GM23338 (cell line): ENCODE data around the gene MUC5B. TPM values are rescaled to one million over a fixed set of nuclear protein-coding genes. Genes with fewer than 3 reads are reported as not detected.

ENCODE experiments used
- ATAC-seq: fragments of 200-7000 bp; cut with Tn5 transposase; 3 replicates; pipeline ENCODE4 v1.9.1; 2020
- DNase-seq: peaks from one replicate; pipeline ENCODE4 v3.0.0-alpha.2; 2015; ENCODE audit warnings: low spot score
- H2AFZ ChIP-seq: fragments of 200-600 bp; sonication (generic); 2 replicates; pipeline ENCODE4 v1.8.0; 2016; ENCODE audit warnings: antibody characterized with exemption, mild to moderate bottlenecking, moderate library complexity
- H3F3A ChIP-seq: fragments of 200-600 bp; sonication (generic); replicated peaks from 2 replicates; pipeline ENCODE4 v1.8.0; 2017; ENCODE audit warnings: antibody characterized with exemption, mixed run types, low read depth
- H3K27ac ChIP-seq: fragments of 200-600 bp; sonication (generic); 2 replicates; pipeline ENCODE4 v1.6.1; 2016; ENCODE audit warnings: low read depth
- H3K27me3 ChIP-seq: fragments of 200-600 bp; sonication (generic); 2 replicates; pipeline ENCODE4 v1.8.0; 2016; ENCODE audit warnings: mild to moderate bottlenecking, mixed run types, moderate library complexity; ENCODE audit not compliant: insufficient read depth
- H3K36me3 ChIP-seq: fragments of 200-600 bp; sonication (generic); 2 replicates; pipeline ENCODE4 v1.8.0; 2016; ENCODE audit warnings: mild to moderate bottlenecking; ENCODE audit not compliant: insufficient read depth
- H3K4me1 ChIP-seq: fragments of 200-600 bp; sonication (generic); 2 replicates; pipeline ENCODE4 v1.8.0; 2016; ENCODE audit warnings: mild to moderate bottlenecking, moderate library complexity; ENCODE audit not compliant: insufficient read depth
- H3K4me2 ChIP-seq: fragments of 200-600 bp; sonication (generic); 2 replicates; pipeline ENCODE4 v1.7.1; 2017; ENCODE audit warnings: mixed run types
- H3K4me3 ChIP-seq: fragments of 200-600 bp; sonication (generic); 2 replicates; pipeline ENCODE4 v1.6.1; 2016; ENCODE audit warnings: mixed run types
- H3K79me2 ChIP-seq: fragments of 200-600 bp; sonication (generic); replicated peaks from 2 replicates; pipeline ENCODE4 v1.8.0; 2017; ENCODE audit warnings: mild to moderate bottlenecking; ENCODE audit not compliant: insufficient read depth
- H3K9me2 ChIP-seq: fragments of 200-600 bp; sonication (generic); 2 replicates; pipeline ENCODE4 v1.8.0; 2017; ENCODE audit not compliant: insufficient read depth
- H4K20me1 ChIP-seq: fragments of 200-600 bp; sonication (generic); replicated peaks from 2 replicates; pipeline ENCODE4 v1.8.0; 2017; ENCODE audit warnings: mild to moderate bottlenecking; ENCODE audit not compliant: insufficient read depth
- H3K27ac Mint-ChIP-seq: 2 replicates; pipeline ENCODE4 v1.8.0; 2020; ENCODE audit warnings: inconsistent platforms, mild to moderate bottlenecking, moderate library complexity, mixed read lengths
- H3K27me3 Mint-ChIP-seq: 3 replicates; pipeline ENCODE4 v1.8.0; 2022; ENCODE audit warnings: low read depth, mild to moderate bottlenecking, moderate library complexity, mixed read lengths, inconsistent platforms; ENCODE audit not compliant: insufficient read depth, poor library complexity
- H3K36me3 Mint-ChIP-seq: 3 replicates; pipeline ENCODE4 v1.8.0; 2021; ENCODE audit warnings: low read depth, mild to moderate bottlenecking, inconsistent platforms, moderate library complexity, mixed read lengths
- H3K4me1 Mint-ChIP-seq: 3 replicates; pipeline ENCODE4 v1.8.0; 2020; ENCODE audit warnings: mild to moderate bottlenecking, inconsistent platforms, mixed read lengths
- H3K4me3 Mint-ChIP-seq: 3 replicates; pipeline ENCODE4 v1.8.0; 2021; ENCODE audit warnings: moderate library complexity, mild to moderate bottlenecking, inconsistent platforms, mixed read lengths
- H3K9me3 Mint-ChIP-seq: 3 replicates; pipeline ENCODE4 v1.8.0; 2020; ENCODE audit warnings: moderate library complexity, mild to moderate bottlenecking, inconsistent platforms, mixed read lengths
- CREB1 ChIP-seq: fragments of 250-450 bp; sonication (Bioruptor Pico); IDR thresholded peaks from 2 replicates; pipeline ENCODE4 v1.5.0; 2020; ENCODE audit warnings: low read depth, mild to moderate bottlenecking, moderate library complexity
- ETS1 ChIP-seq: IDR thresholded peaks from 2 replicates; pipeline ENCODE4 v1.6.1; 2016; ENCODE audit warnings: antibody characterized with exemption
- EZH2 ChIP-seq: fragments of 200-600 bp; sonication (generic); IDR thresholded peaks from one replicate; pipeline ENCODE4 v1.8.0; 2017; ENCODE audit warnings: antibody characterized with exemption, mild to moderate bottlenecking, low read depth; ENCODE audit not compliant: unreplicated experiment
- EZH2phosphoT487 ChIP-seq: fragments of 200-600 bp; sonication (generic); IDR thresholded peaks from one replicate; pipeline ENCODE4 v1.8.1; 2018; ENCODE audit warnings: antibody characterized with exemption; ENCODE audit not compliant: unreplicated experiment
- JUNB ChIP-seq: IDR thresholded peaks from one replicate; pipeline ENCODE4 v1.6.1; 2016; ENCODE audit warnings: antibody characterized with exemption; ENCODE audit not compliant: unreplicated experiment
- NANOG ChIP-seq: IDR thresholded peaks from 2 replicates; pipeline ENCODE4 v1.6.1; 2016; ENCODE audit warnings: antibody characterized with exemption, borderline replicate concordance
- POLR2AphosphoS5 ChIP-seq: IDR thresholded peaks from 2 replicates; pipeline ENCODE4 v1.6.1; 2016; ENCODE audit warnings: antibody characterized with exemption, low read depth
- STAT1 ChIP-seq: IDR thresholded peaks from one replicate; pipeline ENCODE4 v1.6.1; 2016; ENCODE audit warnings: antibody characterized with exemption; ENCODE audit not compliant: unreplicated experiment
- ZNF114 ChIP-seq: fragments of 250-450 bp; sonication (Bioruptor Pico); IDR thresholded peaks from 2 replicates; pipeline ENCODE4 v1.5.0; 2020; ENCODE audit warnings: mild to moderate bottlenecking, moderate library complexity
- ZNF331 ChIP-seq: fragments of 250-450 bp; sonication (Bioruptor Pico); IDR thresholded peaks from 2 replicates; pipeline ENCODE4 v1.5.0; 2020; ENCODE audit warnings: low read depth, mild to moderate bottlenecking, moderate library complexity
- ZNF462 ChIP-seq: fragments of 250-450 bp; sonication (Bioruptor Pico); IDR thresholded peaks from 2 replicates; pipeline ENCODE4 v1.5.0; 2020; ENCODE audit warnings: mild to moderate bottlenecking, moderate library complexity
- polyA plus RNA-seq: library from polyadenylated mRNA; unstranded; fragments of >200 nt; fragmentation: Nextera tagmentation; extraction: Ambion mirVana; gene quantifications from 2 replicates; pipeline ENCODE4 v1.2.1, GENCODE V29; 2016
- total RNA-seq: library from RNA; depleted of rRNA; stranded (reverse); fragments of >200 nt; shearing (Covaris generic); gene quantifications from 2 replicates; pipeline ENCODE4 v1.2.3, GENCODE V29; 2014
- TF ChIP-seq, protein P1 (sequence below): IDR thresholded peaks from one replicate; pipeline ENCODE4 v1.6.1; 2018; ENCODE audit warnings: antibody characterized with exemption; ENCODE audit not compliant: unreplicated experiment
- TF ChIP-seq, protein P2 (sequence below), 2 experiments: fragments of 200-600 bp in 1 of 2; sonication (generic) in 1 of 2; conservative IDR thresholded peaks; 2 replicates each; pipeline versions ENCODE4 v1.5.1 to v1.6.1; 2016 to 2017; ENCODE audit warnings: antibody characterized with exemption in 2 of 2, low read depth in 2 of 2, mild to moderate bottlenecking in 2 of 2, moderate library complexity in 1 of 2

MUC5B gene
- total and polyA plus RNA-seq, 2 experiments from 2014 or later = 0.18 to 0.90 TPM

DNA sequence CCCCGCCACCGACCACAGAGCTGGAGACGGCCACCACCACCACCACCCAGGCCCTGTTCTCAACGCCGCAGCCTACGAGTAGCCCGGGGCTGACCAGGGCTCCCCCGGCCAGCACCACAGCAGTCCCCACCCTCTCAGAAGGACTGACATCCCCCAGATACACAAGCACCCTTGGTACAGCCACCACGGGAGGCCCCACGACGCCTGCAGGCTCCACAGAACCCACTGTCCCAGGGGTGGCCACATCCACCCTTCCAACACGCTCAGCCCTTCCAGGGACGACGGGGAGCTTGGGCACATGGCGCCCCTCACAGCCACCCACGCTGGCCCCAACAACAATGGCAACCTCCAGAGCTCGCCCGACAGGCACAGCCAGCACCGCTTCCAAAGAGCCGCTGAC is 18.8 kb downstream of the MUC5B start:
- peaks cover 10% of the 10 kb centered on the region for H3K27me3 Mint-ChIP-seq
- DNase-seq (no peak), ATAC-seq (no peak)
- Histone ChIP-seq H3K4me1 (no peaks in the 10 kb centered on the region), H3K4me2 (no peak overlapping the region), H3K27ac (no peak overlapping the region), H3F3A (no peaks in the 10 kb centered on the region), H3K4me3 (no peak overlapping the region), H2AFZ (no peak overlapping the region), H3K27me3 (no peaks in the 10 kb centered on the region), H4K20me1 (no peaks in the 10 kb centered on the region), H3K9me2 (no peaks in the 10 kb centered on the region), H3K79me2 (no peaks in the 10 kb centered on the region), H3K36me3 (no peaks in the 10 kb centered on the region)
- peaks cover 38% of the 10 kb centered on the region for H3K9me3 Mint-ChIP-seq
- H3K4me1 Mint-ChIP-seq = no peaks in the 10 kb centered on the region
- no peak overlapping the region for H3K4me3 Mint-ChIP-seq
- TF ChIP-seq POLR2AphosphoS5 (no peak), STAT1 (no peak), ZNF114 (CRISPR knock-in tag) (no peak), JUNB (no peak), CREB1 (no peak), ZNF462 (CRISPR knock-in tag) (no peak), ZNF331 (CRISPR knock-in tag) (no peak), ETS1 (no peak), EZH2 (no peak), EZH2phosphoT487 (no peak), NANOG (no peak)
- TF ChIP-seq, protein P1, sequence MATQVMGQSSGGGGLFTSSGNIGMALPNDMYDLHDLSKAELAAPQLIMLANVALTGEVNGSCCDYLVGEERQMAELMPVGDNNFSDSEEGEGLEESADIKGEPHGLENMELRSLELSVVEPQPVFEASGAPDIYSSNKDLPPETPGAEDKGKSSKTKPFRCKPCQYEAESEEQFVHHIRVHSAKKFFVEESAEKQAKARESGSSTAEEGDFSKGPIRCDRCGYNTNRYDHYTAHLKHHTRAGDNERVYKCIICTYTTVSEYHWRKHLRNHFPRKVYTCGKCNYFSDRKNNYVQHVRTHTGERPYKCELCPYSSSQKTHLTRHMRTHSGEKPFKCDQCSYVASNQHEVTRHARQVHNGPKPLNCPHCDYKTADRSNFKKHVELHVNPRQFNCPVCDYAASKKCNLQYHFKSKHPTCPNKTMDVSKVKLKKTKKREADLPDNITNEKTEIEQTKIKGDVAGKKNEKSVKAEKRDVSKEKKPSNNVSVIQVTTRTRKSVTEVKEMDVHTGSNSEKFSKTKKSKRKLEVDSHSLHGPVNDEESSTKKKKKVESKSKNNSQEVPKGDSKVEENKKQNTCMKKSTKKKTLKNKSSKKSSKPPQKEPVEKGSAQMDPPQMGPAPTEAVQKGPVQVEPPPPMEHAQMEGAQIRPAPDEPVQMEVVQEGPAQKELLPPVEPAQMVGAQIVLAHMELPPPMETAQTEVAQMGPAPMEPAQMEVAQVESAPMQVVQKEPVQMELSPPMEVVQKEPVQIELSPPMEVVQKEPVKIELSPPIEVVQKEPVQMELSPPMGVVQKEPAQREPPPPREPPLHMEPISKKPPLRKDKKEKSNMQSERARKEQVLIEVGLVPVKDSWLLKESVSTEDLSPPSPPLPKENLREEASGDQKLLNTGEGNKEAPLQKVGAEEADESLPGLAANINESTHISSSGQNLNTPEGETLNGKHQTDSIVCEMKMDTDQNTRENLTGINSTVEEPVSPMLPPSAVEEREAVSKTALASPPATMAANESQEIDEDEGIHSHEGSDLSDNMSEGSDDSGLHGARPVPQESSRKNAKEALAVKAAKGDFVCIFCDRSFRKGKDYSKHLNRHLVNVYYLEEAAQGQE = no peak
- TF ChIP-seq, protein P2, sequence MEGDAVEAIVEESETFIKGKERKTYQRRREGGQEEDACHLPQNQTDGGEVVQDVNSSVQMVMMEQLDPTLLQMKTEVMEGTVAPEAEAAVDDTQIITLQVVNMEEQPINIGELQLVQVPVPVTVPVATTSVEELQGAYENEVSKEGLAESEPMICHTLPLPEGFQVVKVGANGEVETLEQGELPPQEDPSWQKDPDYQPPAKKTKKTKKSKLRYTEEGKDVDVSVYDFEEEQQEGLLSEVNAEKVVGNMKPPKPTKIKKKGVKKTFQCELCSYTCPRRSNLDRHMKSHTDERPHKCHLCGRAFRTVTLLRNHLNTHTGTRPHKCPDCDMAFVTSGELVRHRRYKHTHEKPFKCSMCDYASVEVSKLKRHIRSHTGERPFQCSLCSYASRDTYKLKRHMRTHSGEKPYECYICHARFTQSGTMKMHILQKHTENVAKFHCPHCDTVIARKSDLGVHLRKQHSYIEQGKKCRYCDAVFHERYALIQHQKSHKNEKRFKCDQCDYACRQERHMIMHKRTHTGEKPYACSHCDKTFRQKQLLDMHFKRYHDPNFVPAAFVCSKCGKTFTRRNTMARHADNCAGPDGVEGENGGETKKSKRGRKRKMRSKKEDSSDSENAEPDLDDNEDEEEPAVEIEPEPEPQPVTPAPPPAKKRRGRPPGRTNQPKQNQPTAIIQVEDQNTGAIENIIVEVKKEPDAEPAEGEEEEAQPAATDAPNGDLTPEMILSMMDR (conservative IDR thresholded peaks at IDR 0.05; ENCODE audit: low read depth in 2 of 2) = no peak
- peaks cover 24% of the 10 kb centered on the region for H3K36me3 Mint-ChIP-seq
- H3K27ac Mint-ChIP-seq = no peak overlapping the region
